ENCODE measurements around the gene PATL2.
"Not testable (repeated sequence)": the region's sequence is repeated elsewhere in the genome, so short reads cannot be mapped to it uniquely, and the experiment has no call there.

Gene PATL2

DNA sequence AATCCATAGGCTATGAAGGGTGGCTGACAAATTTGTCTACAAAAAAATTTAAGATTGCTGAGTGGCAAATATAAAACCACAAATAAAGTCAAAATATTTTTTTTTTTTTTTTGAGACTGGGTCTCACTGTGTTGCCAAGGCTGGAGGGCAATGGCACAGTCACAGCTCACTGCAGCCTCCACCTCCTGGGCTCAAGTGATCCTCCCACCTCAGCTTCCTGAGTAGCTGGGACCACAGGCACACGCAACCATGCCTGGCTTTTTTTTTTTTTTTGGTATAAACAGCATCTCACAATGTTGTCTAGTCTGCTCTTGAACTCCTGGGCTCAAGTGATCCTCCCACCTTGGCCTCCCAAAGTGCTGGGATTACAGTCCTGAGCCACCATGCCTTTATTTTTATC lies 20.9 kb downstream of the PATL2 start:
- not testable (repeated sequence) for DNase-seq

DNA sequence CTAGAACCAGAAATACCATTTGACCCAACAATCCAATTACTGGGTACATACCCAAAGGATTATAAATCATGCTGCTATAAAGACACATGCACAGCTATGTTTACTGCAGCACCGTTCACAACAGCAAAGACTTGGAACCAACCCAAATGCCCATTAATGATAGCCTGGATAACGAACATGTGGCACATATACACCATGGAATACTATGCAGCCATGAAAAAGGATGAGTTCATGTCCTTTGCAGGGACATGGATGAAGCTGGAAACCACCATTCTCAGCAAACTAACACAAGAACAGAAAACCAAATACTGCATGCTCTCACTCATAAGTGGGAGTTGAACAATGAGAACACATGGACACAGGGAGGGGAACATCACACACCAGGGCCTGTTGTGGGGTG lies 21.8 kb downstream of the PATL2 start:
- not testable (repeated sequence) for DNase-seq

DNA sequence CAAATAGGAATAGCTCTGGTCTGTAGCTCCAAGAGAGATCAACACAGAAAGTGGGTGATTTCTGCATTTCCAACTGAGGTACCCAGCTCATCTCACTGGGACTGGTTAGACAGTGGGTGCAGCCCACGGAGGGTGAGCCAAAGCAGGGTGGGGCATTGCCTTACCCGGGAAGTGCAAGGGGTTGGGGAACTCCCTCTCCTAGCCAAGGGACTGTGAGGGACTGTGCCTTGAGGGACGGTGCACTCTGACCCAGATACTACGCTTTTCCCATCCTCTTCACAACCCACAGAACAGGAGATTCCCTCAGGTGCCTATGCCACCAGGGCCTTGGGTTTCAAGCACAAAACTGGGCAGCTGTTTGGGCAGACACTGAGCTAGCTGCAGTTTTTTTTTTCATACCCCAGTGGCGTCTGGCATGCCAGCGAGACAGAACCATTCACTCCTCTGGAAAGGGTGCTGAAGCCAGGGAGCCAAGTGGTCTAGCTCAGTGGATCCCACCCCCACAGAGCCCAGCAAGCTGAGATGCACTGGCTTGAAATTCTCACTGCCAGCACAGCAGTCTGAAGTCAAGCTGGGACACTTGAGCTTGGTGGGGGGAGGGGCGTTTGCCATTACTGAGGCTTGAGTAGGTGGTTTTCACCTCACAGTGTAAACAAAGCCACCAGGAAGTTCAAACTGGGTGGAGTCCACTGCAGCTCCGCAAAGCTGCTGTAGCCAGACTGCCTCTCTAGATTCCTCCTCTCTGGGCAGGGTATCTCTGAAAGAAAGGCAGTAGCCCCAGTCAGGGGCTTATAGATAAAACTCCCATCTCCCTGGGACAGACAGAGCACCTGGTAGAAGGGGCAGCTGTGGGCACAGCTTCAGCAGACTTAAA lies 28.1 kb downstream of the PATL2 start:
- not testable (repeated sequence) for DNase-seq

DNA sequence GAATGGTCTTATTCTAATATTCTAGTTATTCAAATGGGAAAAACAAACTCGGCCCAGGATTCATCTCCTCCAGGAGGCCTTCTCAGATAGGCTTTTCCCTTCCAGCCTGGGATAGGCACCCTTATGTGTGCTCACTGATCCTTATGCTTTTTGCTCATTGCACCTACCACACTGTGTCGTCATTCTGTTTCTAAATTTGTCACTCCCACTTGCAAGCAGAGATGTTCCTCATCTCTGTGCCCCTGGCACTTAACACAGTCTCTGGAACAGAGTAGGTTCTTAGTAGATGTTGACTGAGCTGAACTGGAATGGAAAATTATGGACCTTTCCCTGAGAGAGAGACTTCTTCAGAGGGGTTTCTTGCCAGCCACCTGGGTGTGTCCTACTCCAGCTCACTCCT lies 28.9 kb downstream of the PATL2 start:
- DNase-seq = no peak

DNA sequence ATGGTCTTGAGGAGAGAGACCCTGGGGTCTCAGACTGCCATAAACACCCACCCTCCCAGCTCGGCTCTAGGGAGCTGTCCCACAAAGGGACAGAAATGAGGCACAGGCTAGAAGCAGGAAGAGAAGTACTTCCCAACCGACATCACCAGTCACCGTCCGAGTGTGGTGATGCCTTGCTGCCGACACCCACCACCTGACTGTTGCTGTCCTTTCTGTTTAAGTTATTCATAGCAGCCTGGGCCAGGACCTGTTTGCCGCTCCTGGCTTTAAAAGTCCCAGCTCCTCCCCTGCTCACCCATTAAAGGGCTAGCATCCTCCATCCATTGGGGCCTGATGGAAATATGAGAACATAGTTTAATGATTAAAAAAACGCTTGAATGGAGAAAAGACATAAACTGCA lies 34.4 kb downstream of the PATL2 start:
- DNase-seq = no peak

DNA sequence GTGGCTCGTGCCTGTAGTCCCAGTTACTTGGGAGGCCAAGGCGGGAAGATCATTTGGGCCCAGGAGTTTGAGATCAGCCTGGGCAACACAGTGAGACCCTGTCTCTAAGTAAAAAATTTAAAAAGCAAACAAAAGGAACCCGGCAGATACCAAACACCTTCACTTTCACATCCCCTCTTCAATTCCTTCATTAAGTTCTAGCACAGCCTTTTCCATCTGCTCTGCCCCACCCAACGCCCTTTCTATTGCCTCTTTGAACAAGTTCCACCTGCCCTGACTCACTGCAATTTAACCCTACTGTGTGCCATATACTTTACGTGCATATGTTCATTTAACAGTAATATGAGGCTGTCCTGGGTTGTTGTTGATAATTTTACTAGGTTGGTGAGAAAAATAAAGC lies 35.2 kb downstream of the PATL2 start:
- DNase-seq = no peak

DNA sequence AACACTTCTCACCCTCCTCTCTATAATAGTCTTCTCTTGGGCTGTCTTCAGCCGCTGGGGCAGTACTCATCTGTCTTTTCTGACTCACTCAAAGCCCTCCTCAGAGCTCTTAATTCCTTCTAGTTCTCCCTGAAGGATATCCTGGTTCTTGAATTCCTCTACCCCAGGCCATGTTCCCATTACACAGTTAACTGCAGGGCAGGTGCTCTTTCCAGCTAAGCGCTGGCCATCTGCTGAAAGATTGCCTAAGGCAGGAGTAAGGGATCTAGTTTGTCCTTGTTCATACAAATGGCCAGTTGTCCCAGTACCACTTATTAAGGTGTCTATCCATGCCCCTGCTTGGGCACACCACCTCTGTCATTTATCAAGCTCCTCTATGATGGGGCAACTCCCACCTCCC lies 37.5 kb downstream of the PATL2 start:
- DNase-seq = no peak

DNA sequence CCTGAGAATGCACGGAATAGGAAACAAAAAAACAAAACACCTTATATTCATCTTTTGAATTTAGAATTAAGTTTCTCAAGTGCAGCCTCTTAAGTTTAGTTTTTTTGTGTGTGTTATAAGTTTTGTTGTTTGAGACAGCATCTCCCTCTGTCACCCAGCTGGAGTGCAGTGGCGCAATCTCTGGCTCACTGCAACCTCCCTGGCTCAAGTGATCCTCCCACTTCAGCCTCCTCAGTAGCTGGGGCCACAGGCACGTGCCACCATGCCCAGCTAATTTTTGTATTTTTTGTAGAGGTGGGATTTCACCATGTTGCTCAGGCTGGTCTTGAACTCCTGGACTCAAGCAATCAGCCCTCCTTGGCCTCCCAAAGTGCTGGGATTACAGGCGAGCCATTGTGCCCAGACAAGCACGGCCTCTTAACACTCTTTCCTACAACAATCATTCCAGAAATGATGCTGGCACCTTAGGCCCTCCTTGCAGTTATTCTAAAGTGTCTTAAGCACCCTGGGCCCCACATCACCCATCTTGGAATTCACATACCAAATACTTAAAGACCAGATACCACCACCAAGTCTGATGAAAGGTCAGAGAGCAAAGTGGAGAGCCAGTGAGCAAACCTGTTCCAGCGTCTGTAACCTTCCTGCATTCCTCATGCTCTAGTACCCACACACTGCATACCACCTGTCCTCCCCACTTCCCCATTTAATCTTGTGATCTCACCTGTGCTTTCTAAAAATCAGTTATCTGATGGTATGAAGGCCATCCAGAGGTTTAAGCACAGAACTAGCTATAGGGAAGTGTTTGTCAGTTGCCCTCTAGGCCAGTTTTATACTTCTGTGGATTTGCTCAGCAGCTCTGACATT lies 40.8 kb downstream of the PATL2 start:
- DNase-seq = no peak

DNA sequence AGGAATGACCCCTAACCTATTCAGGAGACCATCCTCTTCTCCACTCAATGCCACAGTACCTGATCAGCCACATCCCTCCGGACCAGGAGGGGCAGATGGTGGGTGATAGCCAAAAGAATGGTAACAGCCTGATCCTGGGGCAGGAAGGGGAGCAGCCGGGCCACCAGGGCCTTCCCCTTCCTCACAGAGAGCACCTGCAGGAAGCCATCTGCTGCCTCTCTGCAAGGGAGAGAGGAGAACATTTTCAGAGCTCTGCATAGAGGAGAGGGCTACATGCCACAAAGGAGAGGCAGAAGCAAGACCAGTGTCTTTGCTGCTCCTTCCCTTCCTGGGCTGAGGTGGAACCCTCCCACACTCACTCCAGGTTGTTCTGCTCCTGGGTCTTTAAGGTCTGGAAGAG lies 42.2 kb downstream of the PATL2 start:
- DNase-seq = no peak

DNA sequence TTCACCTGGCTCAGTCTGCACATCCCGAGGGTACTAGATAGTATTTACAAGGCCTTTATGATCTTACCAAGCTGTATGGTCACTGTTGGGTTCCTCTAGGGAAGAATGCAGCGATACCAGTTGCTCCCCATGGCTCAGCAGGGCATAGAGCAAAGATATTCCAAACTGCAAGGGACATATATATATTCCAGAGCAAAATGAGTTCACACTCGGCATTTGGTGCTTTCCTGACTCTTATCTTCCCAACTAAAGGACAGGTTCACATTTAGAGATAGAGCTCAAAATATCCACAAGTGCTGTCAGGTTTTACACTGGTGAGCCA lies 44.1 kb downstream of the PATL2 start:
- no peak for DNase-seq

DNA sequence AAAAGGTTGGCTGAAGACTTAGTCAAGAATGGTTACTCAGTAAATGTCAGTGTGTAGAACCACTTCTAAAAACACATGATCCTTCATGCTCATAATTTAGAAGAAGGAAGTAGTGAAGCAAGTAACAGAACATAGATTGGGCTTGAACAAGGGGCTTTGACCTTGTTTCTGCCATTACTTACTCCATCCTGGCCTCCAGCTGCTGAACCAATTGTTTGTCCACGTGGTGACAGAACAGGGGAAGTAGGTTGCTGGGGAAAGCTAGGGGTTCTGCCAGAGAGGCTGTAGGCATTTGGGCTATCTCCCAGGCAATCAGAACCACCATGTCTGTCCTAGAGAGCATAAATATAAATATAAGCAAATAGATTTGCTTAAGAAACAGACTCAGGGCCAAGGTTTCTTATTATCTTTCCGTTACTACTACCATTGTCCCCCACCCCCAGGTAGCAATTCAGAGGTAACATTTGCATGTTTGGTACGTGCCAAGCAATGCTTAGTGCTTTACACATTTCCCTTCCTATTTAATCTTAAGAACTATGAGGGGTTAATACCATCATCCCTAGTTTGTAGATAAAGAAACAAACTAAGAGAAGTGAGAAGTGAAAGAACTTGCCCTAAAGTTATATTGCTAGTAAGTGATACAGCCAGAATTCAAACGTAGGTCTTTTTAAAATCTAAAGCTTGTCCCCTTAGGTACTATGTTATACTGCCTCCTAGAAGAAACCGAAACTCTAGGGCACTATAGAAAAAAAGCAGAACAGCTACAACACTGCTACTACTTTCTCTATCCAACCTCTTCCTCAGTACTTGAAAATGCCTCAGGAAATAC lies 44.7 kb downstream of the PATL2 start:
- DNase-seq = no peak

DNA sequence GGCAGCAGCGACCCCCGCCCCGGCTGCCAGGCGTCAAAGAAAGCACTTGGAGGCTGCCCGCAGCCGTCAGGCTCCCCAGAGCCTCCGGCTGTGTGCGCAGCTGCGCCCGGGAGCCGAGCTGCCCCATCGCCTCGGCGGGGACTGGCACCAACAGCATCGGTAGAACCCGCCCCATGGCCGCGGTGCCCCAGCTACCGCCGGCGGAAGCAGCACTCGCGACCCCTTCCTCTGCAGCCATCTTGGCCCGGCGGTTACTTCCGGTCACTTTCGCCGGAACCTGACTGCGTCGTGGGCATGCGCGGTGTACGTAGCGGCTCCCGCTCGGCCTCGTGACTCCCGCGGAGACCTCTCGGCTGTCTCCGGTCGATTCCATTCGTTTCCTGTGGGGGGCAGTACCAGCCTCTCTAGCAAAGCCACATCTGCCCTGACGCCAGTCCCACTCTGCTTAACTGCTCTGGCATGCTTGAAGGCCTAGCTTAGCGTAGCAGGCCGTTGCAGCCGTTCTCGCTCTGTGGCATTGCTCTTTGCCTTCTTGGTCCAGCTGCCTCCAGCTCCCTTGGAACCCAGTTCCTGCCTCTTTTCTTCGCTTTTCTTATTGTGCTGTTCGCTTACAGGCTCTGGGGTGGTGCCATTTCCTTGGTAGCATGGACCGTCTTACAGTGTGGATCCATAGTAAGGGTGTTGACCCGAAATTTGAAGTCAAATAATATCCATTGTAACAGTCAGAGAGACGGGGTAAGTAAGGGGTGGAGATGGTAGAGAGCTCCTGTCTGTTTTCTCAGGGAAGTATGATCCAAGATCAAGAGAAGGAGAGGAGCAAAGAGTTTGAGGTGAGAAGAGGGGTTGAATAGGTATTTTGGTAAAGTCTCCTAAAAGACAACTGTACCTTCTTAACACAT lies 47.5 kb downstream of the PATL2 start, which contains the start of gene SPG11:
Gene SPG11, minus strand, starts transcription at position 253 of the 899 bp plus-strand sequence. Its CDS starts 15 bp downstream, at position 238.
- peak; percentile 98 for DNase-seq

DNA sequence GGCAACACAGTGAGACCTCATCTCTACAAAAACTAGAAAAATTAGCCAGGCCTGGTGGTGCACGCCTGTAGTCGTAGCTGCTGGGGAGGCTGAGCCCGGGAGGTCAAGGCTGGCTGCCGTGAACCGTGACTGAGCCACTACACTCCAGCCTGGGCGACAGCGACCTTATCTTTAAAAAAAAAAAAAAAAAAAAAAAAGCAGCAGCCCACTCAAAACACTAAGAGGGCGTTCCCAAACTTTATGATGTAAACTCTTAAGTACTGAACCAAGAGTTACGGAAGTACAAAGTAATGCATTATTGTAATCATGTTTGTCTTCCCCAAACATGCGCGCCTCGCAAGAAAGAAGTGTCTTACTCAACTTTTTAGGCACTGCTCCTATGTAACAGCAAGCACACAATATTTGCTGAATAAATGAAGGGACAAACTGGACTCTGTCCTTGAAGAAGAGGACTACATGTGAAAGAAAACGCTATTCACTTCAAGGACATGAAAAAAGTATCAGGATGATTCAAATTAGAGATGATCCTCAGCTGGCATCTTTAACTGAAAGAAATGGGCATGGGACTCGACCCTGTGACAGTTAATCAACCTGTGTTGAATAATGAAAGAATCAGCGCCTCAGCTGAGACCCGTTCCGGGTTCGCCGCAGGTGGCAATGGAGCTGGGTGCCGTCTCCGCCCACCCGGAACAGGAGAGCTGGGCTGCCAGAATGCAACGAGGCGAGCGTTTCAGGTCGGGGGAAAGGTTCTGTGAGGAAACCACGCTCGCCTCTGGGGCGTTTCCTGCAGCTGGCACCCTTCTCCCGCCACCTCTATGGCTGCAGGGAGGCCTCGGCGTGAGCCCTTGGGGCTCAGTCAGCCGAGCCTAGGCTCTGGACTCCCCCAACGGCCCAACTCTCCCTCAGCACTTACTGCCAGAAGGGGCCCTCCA lies 48.4 kb downstream of the PATL2 start:
- peak; percentile 29 for DNase-seq

DNA sequence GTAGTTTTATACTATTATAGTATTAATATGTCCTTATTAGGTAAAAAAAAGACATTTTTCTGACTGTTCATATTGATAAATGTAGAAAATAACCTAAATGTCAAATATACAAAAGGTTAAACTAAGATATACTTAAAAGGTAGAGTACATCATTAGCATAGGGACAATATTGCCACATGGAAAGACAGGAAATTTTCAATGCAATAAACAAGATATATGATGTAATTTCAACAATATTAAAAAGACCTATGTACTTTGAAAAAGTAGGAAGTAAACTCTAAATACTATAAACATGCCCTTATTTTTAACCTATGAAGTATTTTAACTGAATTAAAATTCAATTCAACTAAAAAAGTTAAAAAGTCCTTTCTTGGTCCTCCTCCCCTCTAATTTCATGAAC lies 49.5 kb downstream of the PATL2 start:
- no peak for DNase-seq

DNA sequence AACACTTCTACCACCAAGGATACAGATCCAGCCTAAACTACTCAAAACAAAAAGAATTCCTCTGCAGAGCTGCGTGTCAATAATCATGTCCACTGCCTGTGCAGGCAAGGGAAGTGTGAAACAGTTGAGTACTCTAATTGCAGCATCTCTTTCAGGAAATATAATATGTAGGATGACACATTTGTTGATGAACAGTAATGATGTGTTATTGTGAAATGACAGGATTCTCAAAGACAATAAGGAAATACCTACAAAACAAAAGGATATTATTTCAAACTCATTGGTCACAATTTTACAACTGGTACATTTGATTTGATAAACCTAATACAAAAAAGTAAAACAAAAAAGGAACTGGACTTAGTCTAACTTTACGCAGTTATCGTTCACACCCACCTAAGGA lies 52.1 kb downstream of the PATL2 start:
- no peak for DNase-seq

DNA sequence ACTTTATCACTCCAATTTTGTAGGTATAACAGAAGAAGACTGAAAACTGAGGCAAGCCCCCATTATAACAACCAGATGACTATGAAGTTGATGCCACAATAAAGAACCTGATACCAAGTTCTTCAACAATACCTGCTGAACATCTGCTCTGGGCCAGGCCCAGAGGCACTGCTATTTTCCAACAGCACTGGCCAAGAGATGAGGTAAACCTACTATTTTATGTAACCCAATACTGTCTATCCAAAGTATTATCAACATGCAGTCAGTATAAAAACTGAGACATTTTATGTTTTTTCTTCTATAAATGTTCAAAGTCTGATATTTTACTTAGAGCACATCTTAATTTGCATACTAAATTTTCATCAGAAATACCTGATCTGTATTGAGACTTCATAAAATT lies 53.7 kb downstream of the PATL2 start:
- no peak for DNase-seq

DNA sequence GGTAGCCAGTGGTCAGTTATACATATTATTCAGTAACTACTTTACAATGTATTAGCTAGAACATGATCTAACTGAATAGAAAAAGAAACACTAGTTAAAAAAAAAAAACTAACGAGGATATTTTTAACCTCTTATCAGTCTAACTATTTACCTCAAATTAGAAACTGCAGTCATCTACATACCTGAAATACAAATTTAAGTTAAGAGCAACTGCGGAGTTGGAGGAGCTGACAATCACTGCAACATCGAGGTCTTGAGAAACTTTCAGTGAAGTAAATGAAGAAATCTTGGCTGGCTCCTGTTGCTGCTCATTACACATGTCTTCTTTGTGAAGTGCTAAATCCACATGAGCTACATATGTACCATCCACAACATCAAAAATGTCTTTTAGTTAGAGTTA lies 54.2 kb downstream of the PATL2 start:
- no peak for DNase-seq

DNA sequence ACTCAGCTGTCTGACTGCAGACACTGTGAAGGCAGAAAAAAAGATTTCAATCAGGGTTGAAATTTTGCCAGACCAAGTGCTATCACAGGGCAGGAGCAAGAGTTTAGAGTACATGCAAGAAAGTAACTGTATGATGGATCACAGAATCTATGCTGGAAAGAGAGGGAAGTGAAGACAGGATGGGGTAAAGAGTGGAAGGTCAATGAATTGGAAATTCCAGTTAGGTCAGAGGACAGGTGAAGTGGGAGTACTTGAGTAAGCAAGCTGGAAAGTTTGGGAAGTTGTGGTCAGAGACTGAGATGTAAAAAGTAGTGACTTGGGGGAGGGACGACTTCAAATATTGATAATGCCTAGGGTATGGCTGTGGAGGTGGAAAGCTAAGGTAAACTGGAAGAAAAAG lies 54.8 kb downstream of the PATL2 start:
- DNase-seq = no peak

DNA sequence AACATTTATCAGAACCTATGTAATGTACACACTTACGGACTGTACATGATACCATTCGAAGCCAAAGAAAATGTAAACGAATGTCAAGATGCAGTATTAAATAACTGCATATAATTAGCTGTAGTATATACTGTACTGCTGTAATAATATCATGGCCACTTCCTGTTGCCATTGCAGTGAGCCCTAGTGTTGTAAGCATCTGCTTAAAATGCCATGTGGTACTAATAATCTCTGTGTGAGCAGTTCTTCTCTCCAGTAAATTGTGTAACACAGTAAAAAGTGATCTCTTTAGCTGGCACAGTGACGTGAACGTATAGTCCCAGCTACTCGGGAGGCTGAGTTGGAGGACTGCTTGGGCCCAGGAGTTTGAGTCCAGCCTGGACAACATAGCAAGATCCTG lies 56.3 kb downstream of the PATL2 start:
- DNase-seq = peak; percentile 63

DNA sequence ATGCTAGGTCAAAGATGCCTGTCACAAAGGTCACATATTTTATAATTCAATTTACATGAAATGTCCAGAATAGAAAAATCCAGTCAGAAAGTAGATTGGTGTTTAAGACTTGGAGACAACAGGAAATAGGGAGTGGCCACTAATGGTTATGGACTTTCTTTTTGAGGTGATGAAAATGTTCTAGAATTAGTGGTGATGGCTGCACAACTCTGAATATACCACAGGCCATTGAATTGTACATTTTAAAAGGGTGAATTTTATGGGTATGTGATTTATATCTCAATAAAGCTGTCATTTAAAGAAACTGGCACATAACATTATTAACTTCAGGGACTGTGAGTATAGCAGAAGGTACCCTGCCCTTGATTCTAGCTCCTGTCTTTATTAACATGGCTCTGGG lies 63.5 kb downstream of the PATL2 start:
- DNase-seq = no peak

DNA sequence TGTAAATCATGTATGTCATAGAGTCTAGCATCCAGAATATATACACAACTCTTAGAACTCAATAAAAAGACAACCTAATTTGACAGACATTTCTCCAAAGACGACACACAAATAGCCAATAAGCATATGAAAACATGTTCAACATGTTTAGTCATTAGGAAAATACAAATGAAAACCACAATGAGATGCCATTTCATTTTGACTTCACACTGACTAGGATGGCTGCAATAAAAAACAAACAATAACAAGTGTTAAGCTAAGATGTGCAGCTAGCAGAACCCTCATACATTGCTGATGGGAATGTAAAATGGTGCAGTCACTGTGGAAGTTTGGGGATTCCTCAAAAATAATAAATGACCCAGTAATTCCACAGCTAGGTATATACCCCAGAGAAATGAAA lies 64.1 kb downstream of the PATL2 start:
- DNase-seq = no peak
